Stimulated activated CD8-positive, alpha-beta memory T cell treated with anti-CD3 and anti-CD28 coated beads, Interleukin-12 subunit alpha, Interleukin-12 subunit beta, amount 100 ng/mL, for 24 hours (primary cell): ENCODE results near the gene AEBP2.
"Not testable (repeated sequence)": the region's sequence is repeated elsewhere in the genome, so short reads cannot be mapped to it uniquely, and the experiment has no call there.

Experiments
- DNase-seq: peaks from one replicate; pipeline ENCODE4 v3.0.0-alpha.2; 2020; ENCODE audit errors: extremely low read depth

AEBP2 gene

DNA sequence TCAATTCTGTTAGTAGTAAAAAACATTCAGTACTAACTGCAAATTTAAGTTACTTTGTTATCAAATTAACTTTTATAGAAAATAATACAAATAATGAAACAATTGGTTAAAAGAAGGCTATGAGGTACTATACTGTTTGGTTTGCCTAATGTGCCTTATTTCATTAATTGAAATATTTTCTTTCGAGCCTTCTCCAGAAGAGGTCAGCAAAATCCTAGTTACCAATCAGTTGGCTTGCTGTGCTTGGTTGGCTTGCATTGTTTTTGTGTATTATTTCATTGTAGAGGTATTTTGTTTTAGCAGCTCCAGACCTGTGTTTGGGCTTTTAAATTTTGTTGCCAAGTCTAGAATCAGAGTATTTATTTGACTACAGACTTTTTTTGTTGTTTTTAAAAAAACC, 68.5 kb downstream of the AEBP2 start:
- no peak for DNase-seq

DNA sequence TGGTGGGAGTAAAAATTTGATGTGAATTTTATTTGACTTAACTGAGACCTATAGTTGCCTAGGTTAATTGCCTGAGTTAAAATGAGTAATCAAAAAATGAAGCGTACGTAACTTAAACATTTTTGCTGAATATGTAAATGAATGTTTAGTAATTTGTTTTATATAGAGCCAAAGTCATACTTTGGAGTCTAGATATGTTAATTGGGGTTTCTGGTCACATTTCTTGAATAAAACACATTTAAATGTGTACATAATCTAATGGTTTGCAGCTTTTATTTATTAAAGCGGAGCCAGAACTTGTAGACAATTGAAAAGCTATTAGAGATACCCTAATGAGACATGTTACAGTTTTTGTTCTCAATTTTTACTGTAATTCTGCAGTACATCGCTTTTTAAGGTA, 71.2 kb downstream of the AEBP2 start:
- no peak for DNase-seq

DNA sequence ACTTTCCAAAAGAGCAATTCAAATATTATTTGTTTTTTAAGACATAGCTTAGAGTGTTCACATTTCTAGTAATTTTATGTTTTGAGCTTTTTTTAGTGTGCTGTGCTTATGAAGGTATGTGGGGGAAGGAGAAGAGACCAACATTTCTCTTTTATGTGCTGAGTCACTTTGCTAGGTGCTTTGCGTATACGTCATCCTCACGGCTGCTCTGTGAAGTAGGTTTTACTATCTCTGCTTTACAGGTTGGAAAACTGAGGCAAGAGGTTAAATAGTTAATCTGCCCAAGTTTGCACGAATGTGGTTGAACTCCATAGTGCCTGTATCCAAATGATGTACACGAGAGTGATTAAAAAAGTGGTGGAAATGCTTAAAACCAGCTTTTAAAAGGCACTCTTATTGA, 75.9 kb downstream of the AEBP2 start:
- DNase-seq = no peak

DNA sequence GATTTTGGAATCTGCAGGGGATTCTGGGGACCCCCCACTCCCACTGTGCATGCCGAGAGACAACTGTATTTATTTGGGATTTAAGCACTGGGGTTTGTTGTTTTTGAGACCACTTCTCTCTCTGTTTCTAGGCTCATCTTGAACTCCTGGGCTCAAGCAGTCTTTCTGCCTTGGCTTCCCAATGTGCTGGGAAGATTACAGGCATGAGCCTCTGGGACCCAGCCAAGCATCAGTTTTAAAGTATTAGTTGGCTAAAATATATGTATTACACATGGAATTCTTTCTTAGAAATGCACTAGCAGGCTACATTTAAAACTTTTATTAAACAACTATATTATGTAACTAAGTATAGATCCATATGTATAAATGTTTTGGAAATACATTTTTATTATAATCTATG, 78.3 kb downstream of the AEBP2 start:
- no peak for DNase-seq

DNA sequence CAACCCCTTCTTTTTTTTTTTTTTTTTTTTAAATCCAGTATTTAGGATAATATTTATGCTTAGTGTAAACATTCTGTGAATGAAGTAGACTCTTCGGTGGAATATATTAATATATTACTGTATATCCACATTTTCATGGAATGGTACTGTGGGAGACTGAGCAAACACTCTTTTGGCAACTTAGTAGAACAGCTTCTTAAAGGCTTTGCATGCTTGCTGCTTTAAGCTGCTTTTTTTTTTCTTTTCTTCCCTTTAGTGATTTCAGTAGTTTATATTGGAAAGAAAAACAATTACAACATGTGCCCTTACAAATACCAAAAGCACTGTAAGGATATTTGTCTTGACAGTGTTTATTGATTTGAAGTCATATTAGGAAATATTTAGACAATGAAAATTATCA, 78.9 kb downstream of the AEBP2 start:
- DNase-seq = no peak

DNA sequence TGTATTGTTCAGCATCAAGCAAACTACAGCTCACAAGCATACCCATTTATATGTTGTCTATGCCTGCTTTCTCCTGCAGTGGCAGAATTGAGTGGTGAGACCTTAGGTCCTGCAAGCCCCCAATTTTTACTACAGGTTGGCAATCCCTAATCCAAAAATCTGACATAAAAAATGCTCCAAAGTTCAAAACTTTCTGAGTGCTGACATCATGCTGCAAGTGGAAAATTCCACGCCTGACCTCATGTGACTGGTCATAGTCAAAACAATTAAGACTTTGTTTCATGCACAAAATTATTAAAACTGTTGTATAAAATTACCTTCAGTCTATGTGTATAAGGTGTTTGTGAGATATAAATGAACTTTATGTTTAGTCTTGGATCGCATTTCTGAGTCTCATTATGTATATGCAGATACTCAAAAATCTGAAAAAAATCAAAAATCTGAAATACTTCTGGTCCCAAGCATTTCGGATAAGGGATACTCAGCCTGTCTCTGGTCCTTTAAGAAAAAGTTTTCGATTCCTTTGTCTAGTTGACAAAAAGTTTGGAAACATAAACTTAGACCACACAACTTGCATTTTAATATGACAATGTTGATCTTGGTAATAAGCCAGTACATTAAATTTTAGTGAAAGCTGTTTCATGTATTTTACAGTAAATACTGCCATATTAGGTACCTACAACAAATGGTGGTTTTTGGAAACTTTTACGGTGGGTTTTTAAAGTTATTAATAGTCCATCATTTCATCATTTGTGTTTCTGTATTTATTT, 81.5 kb downstream of the AEBP2 start:
- no peak for DNase-seq

DNA sequence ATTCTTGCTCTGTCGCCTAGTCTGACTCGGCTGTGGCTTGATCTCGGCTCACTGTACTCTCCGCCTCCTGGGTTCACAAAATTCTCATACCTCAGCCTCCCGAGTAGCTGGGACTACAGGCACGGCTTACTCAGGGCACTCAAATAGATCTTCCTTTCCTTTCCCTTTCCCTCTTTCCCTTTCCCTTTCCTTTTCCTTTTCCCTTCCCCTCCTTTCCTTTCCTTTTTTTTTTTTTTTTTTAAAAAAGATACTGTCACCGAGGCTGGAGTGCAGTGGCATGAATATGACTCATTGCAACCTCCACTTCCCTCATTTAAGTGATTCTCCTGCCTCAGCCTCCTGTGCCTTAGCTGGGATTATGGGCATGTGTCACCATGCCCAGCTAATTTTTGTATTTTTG, 86.0 kb downstream of the AEBP2 start:
- no peak for DNase-seq

DNA sequence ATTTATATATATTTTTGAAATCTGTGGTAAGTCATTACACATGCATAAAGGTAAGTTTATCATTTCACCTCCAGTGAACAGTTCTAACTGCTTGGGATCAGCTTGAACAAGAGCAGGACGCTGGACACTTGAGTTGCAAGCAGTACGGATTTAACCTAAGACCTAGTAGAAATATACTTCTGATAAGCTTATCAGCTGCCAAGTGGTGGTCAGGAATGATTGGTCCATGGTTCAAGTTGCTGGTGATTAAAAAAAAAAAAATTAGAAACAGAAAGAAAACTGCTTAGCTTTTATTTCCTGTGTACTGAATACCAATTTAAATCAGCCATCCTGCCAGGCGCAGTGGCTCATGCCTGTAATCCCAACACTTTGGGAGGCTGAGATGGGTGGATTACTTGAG, 88.6 kb downstream of the AEBP2 start:
- DNase-seq = no peak

DNA sequence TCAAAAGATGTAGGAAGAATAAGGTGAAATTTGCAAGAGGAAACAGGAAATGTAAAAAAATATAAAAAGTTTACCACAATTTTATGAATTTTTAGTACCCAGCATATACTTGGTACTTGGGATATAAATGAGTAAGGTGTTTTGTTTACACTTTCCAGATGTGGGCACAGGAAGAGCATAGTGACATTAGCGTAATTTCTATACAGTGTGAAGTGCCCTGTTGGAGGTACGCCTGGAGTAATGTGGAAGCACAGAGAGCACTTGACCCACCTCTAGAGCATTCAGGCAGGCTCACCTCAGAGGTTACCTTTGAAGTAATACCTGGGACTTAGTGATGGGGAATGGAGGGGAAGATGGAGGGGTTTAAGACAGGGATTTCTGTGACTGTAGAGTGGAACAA, 89.5 kb downstream of the AEBP2 start:
- no peak for DNase-seq

DNA sequence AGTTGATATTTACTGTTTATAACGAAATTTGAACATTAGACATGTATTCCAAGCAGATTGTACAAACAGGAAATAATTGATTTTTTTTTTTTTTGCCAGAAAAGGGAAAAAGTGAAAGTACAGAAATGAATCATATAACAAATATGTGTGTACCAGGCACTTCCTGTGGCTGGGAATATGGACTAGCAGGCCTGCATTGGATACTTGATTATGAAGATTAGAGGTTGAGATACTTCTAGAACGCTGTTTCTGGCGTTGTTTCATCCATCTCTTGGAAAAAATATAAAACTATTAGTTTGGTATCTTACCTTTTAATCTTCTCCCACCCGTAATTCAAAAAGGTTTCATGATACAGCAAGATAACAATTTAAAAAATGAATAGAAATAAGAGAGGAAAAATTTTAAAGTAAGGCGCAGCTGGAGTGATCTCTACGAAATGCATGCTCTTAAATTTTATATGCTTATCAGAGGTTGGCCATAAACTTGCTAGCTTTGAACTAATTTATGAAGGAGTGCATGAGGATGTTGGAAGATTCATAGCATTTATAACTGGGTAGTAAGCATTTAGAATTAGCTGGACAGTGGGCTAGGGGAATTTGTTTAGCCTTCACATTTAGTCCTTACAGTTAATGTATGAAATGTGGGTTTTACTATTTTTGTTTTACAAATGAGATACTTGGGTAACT, 90.8 kb downstream of the AEBP2 start:
- no peak for DNase-seq

DNA sequence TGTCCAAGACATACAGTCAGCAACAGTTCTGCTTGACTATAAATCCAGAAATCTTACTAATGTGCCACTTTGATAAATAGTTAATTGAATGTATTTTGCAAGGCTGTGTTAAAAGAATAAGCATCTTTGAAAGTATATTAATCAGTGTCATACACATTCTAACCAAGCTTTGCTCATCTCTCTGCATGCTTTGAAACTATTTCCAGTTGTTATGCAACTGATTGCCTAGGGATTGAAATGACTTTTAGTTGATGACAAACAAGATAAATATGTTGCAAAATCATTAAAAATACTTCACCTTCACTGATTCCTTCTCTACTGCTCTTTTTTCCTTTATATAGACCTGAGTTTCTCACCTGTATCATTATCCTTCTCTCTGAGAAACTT, 91.3 kb downstream of the AEBP2 start:
- no peak for DNase-seq

DNA sequence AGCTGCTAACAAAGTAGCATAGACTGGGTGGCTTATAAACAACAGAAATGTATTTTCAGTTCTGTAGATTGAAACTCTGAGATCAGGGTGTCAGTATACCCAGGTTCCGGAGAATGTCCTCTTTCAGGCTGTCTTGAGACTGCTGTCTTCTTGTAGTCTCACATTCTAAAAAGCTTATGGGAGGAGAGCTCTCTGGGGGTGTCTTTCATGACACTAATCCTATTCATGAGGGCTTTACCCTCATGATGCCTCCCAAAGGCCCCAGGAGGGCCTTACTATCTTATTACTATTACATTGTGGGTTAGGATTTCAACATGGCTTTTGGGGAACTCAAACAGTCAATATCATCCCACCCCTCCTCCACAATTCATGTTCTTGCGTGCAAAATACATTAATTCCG, 94.3 kb downstream of the AEBP2 start:
- no peak for DNase-seq

DNA sequence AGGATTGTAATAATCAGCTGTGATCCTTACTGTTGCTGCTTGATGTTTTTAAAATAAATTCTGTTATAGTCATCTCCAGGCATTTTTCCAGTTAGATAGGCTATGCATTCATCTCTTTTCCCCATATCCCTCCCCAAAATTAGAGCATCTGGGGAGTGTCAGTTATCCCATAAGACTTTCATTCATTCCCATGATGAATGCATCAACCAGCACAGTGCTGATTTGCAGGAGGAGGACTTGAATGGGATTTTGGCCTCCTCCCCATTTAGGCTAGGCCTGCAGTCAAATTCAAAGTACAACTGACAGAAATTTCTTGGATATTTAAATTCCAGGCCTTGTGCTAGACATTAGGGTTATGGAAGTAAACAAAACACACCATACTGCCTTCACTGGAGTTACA, 99.8 kb downstream of the AEBP2 start:
- DNase-seq = no peak

DNA sequence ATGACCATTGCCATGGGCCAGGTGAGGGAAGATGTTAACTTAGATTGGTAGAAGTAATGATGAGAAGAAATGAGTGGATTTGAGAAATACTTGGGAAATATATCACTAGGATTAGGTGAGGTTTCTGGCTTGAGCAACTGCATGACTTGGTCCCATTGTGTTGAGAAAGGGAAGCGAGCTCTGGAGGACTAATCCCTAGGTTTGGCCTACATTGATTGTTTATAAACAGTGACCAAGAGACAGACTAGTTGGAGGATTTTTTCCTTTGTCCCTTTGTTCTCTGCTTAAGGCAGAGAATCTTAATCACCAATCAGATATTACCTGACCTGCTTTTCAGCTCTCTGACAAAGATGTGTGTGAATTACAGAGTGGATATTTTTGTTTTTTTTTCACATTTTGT, 100.5 kb downstream of the AEBP2 start:
- no peak for DNase-seq

DNA sequence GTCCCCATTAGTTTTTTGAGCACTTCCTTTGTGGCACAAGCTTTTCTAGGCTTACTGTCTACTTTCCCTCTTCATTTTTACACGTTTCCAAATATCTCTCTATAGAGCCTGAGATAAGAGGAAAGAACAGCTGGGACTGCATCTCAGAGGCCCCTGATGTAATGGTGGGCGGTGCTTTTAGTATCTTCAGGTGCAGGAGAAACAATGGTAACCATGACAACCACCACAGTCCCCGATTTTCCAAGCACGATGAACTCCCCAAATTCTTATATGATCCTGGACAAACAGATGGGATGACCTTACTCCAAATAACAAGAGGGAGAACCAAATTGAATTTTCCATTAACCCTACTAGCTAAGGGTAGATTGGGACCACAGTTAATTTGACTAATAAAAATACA, 103.3 kb downstream of the AEBP2 start:
- no peak for DNase-seq

DNA sequence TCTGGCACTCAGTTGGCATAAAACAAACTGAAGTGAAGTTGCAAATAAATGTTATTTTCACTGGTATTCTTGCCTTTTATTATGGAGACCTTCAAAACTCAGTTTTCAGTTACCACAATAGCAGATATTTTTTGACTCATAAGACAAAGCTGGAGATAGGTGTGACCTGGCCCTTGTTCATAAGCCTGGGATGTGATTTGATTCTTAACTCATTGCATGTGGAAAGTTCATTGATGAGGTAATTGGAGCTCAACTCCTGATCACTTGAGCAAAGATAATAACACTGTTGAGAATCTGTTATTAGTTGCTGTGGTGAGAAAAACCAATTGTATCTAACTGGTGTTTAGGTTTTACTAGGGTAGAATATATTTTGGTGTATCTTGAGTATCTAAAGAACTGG, 105.1 kb downstream of the AEBP2 start:
- DNase-seq = no peak

DNA sequence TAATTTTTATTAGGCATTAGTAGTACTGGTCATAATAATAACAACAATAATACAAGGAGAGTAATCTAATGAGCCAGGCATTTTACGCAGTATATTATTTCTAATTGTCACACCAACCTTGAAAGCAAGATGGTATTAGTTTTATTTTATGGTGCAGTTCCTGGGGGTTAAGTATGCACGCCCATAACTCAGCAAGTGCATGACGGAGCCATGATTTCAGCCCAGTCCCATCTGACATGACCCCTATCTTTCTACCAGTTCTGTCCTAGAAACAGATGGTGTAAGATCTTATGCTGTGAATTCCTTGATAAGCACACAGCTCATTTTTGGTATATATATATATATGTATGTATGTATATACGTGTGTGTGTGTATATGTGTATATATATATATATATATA, 106.0 kb downstream of the AEBP2 start:
- DNase-seq = no peak

DNA sequence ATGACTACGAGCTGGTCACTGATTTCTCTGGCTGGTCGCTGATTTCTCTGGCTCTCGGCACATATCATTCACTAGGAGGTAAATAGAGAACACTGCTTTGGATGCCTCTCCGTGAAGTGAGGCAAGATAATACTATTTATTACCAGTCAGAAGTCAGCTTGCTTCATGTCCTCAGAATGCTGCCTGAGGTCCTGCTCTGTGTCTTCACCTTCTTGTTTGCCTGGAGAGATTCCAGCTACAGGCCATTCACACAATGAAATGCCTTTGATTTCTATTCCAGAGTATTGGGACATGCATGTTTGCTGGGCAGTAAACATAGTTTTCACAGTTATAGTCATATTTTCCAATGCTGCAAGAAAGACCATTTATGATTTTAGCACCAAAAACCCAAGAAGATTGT, 106.7 kb downstream of the AEBP2 start:
- DNase-seq = no peak

DNA sequence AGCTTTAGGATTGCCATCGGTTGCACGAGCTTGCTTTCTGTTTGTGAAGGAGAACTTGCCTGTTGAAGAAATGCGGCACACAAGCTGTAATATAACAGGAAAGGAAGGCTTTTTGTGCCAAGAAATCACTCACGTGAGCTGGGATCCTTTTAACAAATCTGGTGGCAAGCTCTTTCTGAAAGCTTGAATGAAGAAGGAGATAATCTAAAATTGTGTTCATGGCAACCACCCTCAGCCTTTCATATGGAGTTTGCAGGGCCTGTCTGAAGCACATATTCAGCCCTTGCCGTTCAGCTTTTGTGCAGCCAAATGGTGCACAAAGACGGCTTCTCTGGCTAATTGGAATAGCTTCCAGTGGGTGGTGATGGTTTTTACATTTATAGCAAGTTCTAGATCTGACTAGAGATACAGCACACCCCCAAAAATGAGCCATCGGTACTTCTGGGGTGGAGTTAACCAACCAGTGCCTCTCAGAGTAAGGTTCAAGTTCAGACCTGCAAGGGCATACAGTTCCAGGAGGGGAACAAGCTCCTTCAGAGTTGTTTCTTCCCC, 107.4 kb downstream of the AEBP2 start:
- no peak for DNase-seq

DNA sequence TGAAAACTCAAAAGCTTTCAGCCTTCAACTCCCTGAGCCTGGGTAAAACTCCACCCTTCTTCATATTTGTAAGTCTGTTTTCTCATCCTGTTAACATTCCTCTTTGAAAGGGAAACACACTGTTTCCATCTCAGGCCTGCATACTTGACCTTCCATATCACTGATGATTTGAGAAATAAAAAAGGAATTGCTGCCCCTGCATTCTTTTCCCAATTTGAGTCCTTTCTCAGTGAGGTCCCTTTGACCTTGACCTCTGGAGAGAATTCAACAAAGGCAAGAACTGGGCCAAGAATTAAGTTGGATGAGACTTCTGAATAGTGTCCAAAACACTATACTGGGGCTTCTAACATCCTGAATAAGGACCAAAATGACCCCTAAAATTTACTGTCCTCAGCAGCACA, 108.0 kb downstream of the AEBP2 start:
- DNase-seq = no peak

DNA sequence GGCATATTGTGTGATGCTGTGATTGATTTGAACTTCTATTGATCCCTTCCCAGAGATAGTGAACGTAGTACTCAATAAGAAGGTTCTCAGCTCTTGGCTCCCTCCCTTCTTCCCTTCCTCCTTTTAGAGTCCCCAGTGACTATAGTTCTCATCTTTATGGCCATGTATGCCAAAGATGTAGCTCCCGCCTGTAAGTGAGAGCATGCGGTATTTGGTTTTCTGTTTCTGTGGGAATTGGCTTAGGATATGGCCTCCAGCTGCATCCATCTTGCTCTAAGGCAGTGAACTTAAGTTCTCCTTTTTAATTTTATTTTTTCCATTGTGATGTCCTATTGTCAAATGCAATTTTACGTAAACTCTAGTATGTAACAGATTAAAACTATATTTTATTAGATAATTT, 109.5 kb downstream of the AEBP2 start:
- DNase-seq = no peak

DNA sequence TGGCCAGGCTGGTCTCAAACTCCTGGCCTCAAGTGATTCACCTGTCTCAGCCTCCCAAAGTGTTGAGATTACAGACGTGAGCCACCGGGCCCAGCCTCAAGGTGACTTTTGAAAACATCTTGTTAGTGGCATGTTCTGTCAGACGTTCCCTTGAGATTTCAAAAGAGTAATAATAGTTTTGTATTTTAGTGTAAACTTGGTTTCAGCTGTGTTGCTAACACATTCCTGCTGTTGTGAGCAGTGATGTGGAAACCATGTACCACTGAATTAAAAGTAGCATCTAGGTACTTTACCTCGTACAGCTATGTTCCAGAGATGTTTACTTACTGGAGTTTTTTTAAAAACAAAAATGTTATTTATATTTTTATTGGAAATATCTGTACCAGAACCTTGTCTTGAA, 111.3 kb downstream of the AEBP2 start:
- DNase-seq = no peak

DNA sequence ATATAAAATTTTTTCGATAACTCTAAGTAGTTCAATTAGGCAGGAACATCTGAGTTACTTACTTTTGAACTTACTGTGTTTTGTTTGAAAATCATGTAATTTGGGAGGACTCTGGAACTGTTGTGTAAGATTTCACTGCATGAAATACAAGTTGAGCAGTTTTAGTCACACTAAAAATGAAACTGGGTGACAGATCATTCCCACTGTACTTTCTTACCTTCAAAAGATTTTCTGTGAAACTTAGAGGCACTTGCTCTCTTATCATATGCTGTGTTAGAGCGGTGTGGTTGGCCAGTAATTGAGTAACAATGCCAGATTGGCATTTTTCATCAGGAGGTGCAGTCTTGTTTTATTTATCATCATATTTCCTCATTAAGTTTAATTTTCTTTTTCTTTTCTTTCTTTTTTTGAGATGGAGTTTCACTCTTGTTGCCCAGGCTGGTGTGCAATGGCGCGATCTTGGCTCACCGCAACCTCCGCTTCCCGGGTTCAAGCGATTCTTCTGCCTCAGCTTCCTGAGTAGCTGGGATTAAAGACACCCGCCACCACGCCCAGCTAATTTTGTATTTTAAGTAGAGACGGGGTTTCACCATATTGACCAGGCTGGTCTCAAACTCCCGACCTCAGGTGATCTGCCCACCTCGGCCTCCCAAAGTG, 113.3 kb downstream of the AEBP2 start:
- DNase-seq = not testable (repeated sequence)
